ENCODE data around the gene PRDM13. TPM values are rescaled to one million over a fixed set of nuclear protein-coding genes. Genes with fewer than 3 reads are reported as not detected.

PRDM13 gene
- total RNA-seq, result not detected
- long read RNA-seq, result 0 reads

- DNase-seq (no peak), ATAC-seq (no peak)
- intact Hi-C loops (cut with DNase I), result no loop called here
These were observed at the start of gene PRDM13 for GRCh38 chr6:99606656-99607415. PRDM13 (plus strand) TSS chr6:99606833; CDS start chr6:99607035, 202 bp downstream.

- no peak for ATAC-seq
- DNase-seq, result no peak
- intact Hi-C loops (cut with DNase I), result no loop called here
These were observed 47.6 kb upstream of the PRDM13 start for GRCh38 chr6:99559057-99559456.

GRCh38 chr6:99560668-99561067, 46.0 kb upstream of the PRDM13 start:
- ATAC-seq, result no peak

GRCh38 chr6:99563056-99563723, 43.4 kb upstream of the PRDM13 start:
- DNase-seq, result no peak
- ATAC-seq, result no peak
- intact Hi-C loops (cut with DNase I), result no loop called here

More at GRCh38 chr6:99560668-99561067, 46.0 kb upstream of the PRDM13 start:
- intact Hi-C loops (cut with DNase I), result no loop called here
- no peak for DNase-seq

GRCh38 chr6:99568103-99568933, 38.3 kb upstream of the PRDM13 start, which contains the start of gene CCNC:
CCNC (minus strand) TSS chr6:99568660; CDS start chr6:99568527, 133 bp downstream.
- intact Hi-C loops (cut with DNase I), result loop anchor here in 1 of 2 donors (5.0 kb wide), 1 partner anchor 46 kb away; no protein-coding TSS in a partner anchor
- ATAC-seq (peak; percentile 99 to 100), DNase-seq (peak; percentile 93)

GRCh38 chr6:99573980-99574617, 32.5 kb upstream of the PRDM13 start:
- intact Hi-C loops (cut with DNase I), result no loop called here
- ATAC-seq, result no peak
- no peak for DNase-seq

- intact Hi-C loops (cut with DNase I), result no loop called here
- DNase-seq (no peak), ATAC-seq (no peak)
These were observed 30.9 kb upstream of the PRDM13 start for GRCh38 chr6:99575544-99576227.

- no peak for ATAC-seq
- DNase-seq, result no peak
- intact Hi-C loops (cut with DNase I), result no loop called here
These were observed 26.9 kb upstream of the PRDM13 start for GRCh38 chr6:99579781-99580180.

GRCh38 chr6:99587792-99588191, 18.8 kb upstream of the PRDM13 start:
- DNase-seq (no peak), ATAC-seq (no peak)
- intact Hi-C loops (cut with DNase I), result loop anchor here in 1 of 2 donors (5.0 kb wide), 1 partner anchor 160 kb away; no protein-coding TSS in a partner anchor

- intact Hi-C loops (cut with DNase I), result loop anchor here in 1 of 2 donors (5.0 kb wide), 1 partner anchor 159 kb away; no protein-coding TSS in a partner anchor
- DNase-seq (peak; percentile 69), ATAC-seq (peak; percentile 92 to 95)
These were observed 17.9 kb upstream of the PRDM13 start for GRCh38 chr6:99588618-99589289.

GRCh38 chr6:99589290-99589672, 17.4 kb upstream of the PRDM13 start:
- intact Hi-C loops (cut with DNase I), result loop anchor here in 1 of 2 donors (5.0 kb wide), 1 partner anchor 158 kb away; no protein-coding TSS in a partner anchor
- peak; percentile 35 to 44 for ATAC-seq
- no peak for DNase-seq

- ATAC-seq, result no peak
- DNase-seq, result no peak
- intact Hi-C loops (cut with DNase I), result loop anchor here (5.0 to 10.0 kb wide), 2 partner anchors 155 to 157 kb away; no protein-coding TSS in a partner anchor
These were observed 16.6 kb upstream of the PRDM13 start for GRCh38 chr6:99589907-99590493.

GRCh38 chr6:99590728-99591672, 15.6 kb upstream of the PRDM13 start:
- intact Hi-C loops (cut with DNase I), result loop anchor here in 1 of 2 donors (10.0 kb wide), 1 partner anchor 154 kb away; no protein-coding TSS in a partner anchor
- DNase-seq (no peak), ATAC-seq (peak in 1 of 2 donors; percentile 24)

GRCh38 chr6:99591673-99592364, 14.8 kb upstream of the PRDM13 start:
- no peak for ATAC-seq
- intact Hi-C loops (cut with DNase I), result loop anchor here in 1 of 2 donors (10.0 kb wide), 1 partner anchor 153 kb away; no protein-coding TSS in a partner anchor
- no peak for DNase-seq

- DNase-seq, result no peak
- intact Hi-C loops (cut with DNase I), result loop anchor here in 1 of 2 donors (10.0 kb wide), 1 partner anchor 152 kb away; no protein-coding TSS in a partner anchor
- peak in 1 of 2 donors; percentile 34 for ATAC-seq
These were observed 13.7 kb upstream of the PRDM13 start for GRCh38 chr6:99592900-99593299.

All from left cardiac atrium (tissue), 4 donors.